ENCODE data around the gene UBE4A.

DNA sequence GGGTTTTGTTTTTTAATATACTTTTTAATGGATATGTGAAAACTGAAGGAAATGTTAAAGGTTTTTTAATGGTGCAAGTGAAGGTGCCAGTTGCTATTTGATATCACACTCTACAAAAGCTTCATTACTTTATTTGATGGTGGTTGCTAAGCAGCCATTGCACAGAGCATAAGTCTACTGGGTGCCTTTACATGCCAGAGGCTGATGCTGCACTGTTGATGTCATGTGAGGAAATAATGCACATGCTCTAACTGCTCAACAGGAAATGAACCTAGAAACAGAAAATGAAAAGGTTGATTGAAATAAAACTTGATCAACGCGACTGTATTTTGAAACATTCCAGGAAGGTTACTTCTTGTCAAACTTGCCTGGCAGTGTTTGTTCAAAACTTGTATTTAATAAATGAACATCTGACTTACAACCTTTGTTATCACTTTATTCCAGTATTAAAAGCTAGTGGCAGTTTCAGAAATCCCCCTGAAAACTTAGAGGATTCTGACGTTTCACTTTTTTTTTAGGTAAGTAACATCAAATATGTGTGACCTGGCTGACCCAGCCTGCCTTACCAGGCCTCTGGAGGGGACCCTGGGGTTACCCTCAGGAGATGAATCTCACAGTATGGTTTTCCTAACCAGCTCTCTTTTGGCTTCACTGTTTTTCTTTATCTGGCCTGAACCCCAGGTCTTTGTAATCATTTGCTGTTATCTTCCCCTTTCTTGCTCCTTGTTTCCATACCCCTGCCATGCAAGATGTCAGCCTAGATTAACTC lies 39.6 kb downstream of the UBE4A start:
- TF ChIP-seq POLR2AphosphoS5 (IDR thresholded peaks at IDR 0.05; ENCODE audit: low read depth) = no peak
- TF ChIP-seq, protein P1, sequence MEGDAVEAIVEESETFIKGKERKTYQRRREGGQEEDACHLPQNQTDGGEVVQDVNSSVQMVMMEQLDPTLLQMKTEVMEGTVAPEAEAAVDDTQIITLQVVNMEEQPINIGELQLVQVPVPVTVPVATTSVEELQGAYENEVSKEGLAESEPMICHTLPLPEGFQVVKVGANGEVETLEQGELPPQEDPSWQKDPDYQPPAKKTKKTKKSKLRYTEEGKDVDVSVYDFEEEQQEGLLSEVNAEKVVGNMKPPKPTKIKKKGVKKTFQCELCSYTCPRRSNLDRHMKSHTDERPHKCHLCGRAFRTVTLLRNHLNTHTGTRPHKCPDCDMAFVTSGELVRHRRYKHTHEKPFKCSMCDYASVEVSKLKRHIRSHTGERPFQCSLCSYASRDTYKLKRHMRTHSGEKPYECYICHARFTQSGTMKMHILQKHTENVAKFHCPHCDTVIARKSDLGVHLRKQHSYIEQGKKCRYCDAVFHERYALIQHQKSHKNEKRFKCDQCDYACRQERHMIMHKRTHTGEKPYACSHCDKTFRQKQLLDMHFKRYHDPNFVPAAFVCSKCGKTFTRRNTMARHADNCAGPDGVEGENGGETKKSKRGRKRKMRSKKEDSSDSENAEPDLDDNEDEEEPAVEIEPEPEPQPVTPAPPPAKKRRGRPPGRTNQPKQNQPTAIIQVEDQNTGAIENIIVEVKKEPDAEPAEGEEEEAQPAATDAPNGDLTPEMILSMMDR (IDR thresholded peaks at IDR 0.05; ENCODE audit: insufficient read depth, low read length) = no peak
- no peak for TF ChIP-seq SPI1 (IDR thresholded peaks at IDR 0.05; ENCODE audit: borderline replicate concordance, low read depth)
- no peak for TF ChIP-seq GABPA (IDR thresholded peaks at IDR 0.05; ENCODE audit: low read depth)

Measured in HL-60 (cell line).